ENCODE results near the gene PLXNA2. TPM values are rescaled to one million over a fixed set of nuclear protein-coding genes. Genes with fewer than 3 reads are reported as not detected.

Gene PLXNA2
- total RNA-seq, 1 donor from 2014 or later = 17.7 TPM

- Histone ChIP-seq H3K79me2 (ENCODE audit: insufficient read depth, low read length) (no peaks in the 10 kb centered on the region), H3K4me3 (ENCODE audit: insufficient read depth, low read depth, low read length) (no peak overlapping the region), H4K20me1 (ENCODE audit: insufficient read depth, low read length) (no peaks in the 10 kb centered on the region), H3K9me3 (ENCODE audit: insufficient read depth, low read depth, low read length) (no peaks in the 10 kb centered on the region), H3K4me1 (ENCODE audit: insufficient read depth, low read length) (no peaks in the 10 kb centered on the region), H3K9ac (ENCODE audit: low read length) (no peak overlapping the region), H2AFZ (ENCODE audit: low read depth, low read length) (no peak overlapping the region), H3K27ac (ENCODE audit: low read depth, low read length) (no peak overlapping the region), H3K27me3 (ENCODE audit: insufficient read depth, low read length) (no peaks in the 10 kb centered on the region), H3K36me3 (ENCODE audit: insufficient read depth, low read length) (peaks cover 8% of the 10 kb centered on the region), H3K4me2 (ENCODE audit: low read length) (no peak overlapping the region)
- H3K27ac Mint-ChIP-seq (ENCODE audit: unreplicated experiment) = no peak overlapping the region
- TF ChIP-seq CTCF (IDR thresholded peaks at IDR 0.05; ENCODE audit: insufficient read depth, low read depth, low read length) = no peak
- no peak for TF ChIP-seq EZH2 (IDR thresholded peaks at IDR 0.05; ENCODE audit: insufficient read depth, low read length)
- H3K4me1 Mint-ChIP-seq (ENCODE audit: low read depth, unreplicated experiment) = no peaks in the 10 kb centered on the region
- no peak for DNase-seq (ENCODE audit: low read depth)
- H3K4me3 Mint-ChIP-seq (ENCODE audit: unreplicated experiment) = no peak overlapping the region
- peaks cover 7% of the 10 kb centered on the region for H3K27me3 Mint-ChIP-seq (ENCODE audit: low read depth, unreplicated experiment)
- no peak for FAIRE-seq
- H3K9me3 Mint-ChIP-seq (ENCODE audit: unreplicated experiment) = no peaks in the 10 kb centered on the region
- peaks cover 21% of the 10 kb centered on the region for H3K36me3 Mint-ChIP-seq (ENCODE audit: low read depth, unreplicated experiment)
These were observed 207.9 kb downstream of the PLXNA2 start for GRCh38 chr1:208036106-208036808.

- H3K36me3 ChIP-seq (ENCODE audit: insufficient read depth, low read length) = peaks cover 8% of the 10 kb centered on the region
- no peak overlapping the region for H2AFZ ChIP-seq (ENCODE audit: low read depth, low read length)
- H3K4me1 ChIP-seq (ENCODE audit: insufficient read depth, low read length) = peaks cover 15% of the 10 kb centered on the region
- no peak overlapping the region for H3K4me3 Mint-ChIP-seq (ENCODE audit: unreplicated experiment)
- DNase-seq (ENCODE audit: low read depth) (no peak), FAIRE-seq (no peak)
- H3K4me2 ChIP-seq (ENCODE audit: low read length) = no peak overlapping the region
- no peaks in the 10 kb centered on the region for H4K20me1 ChIP-seq (ENCODE audit: insufficient read depth, low read length)
- peaks cover 22% of the 10 kb centered on the region for H3K36me3 Mint-ChIP-seq (ENCODE audit: low read depth, unreplicated experiment)
- no peak overlapping the region for H3K27ac ChIP-seq (ENCODE audit: low read depth, low read length)
- peaks cover 7% of the 10 kb centered on the region for H3K27me3 Mint-ChIP-seq (ENCODE audit: low read depth, unreplicated experiment)
- no peak overlapping the region for H3K27ac Mint-ChIP-seq (ENCODE audit: unreplicated experiment)
- H3K4me1 Mint-ChIP-seq (ENCODE audit: low read depth, unreplicated experiment) = peaks cover 9% of the 10 kb centered on the region
- no peaks in the 10 kb centered on the region for H3K9me3 Mint-ChIP-seq (ENCODE audit: unreplicated experiment)
- no peak overlapping the region for H3K9ac ChIP-seq (ENCODE audit: low read length)
- no peak overlapping the region for H3K4me3 ChIP-seq (ENCODE audit: insufficient read depth, low read depth, low read length)
- H3K79me2 ChIP-seq (ENCODE audit: insufficient read depth, low read length) = no peaks in the 10 kb centered on the region
- H3K27me3 ChIP-seq (ENCODE audit: insufficient read depth, low read length) = no peaks in the 10 kb centered on the region
- TF ChIP-seq CTCF (IDR thresholded peaks at IDR 0.05; ENCODE audit: insufficient read depth, low read depth, low read length) = no peak
- no peak for TF ChIP-seq EZH2 (IDR thresholded peaks at IDR 0.05; ENCODE audit: insufficient read depth, low read length)
- no peaks in the 10 kb centered on the region for H3K9me3 ChIP-seq (ENCODE audit: insufficient read depth, low read depth, low read length)
These were observed 210.0 kb downstream of the PLXNA2 start for GRCh38 chr1:208034135-208034534.

GRCh38 chr1:208033236-208033635, 210.9 kb downstream of the PLXNA2 start:
- Histone ChIP-seq H3K9ac (ENCODE audit: low read length) (no peak overlapping the region), H3K9me3 (ENCODE audit: insufficient read depth, low read depth, low read length) (no peaks in the 10 kb centered on the region), H3K79me2 (ENCODE audit: insufficient read depth, low read length) (no peaks in the 10 kb centered on the region), H3K27me3 (ENCODE audit: insufficient read depth, low read length) (no peaks in the 10 kb centered on the region), H4K20me1 (ENCODE audit: insufficient read depth, low read length) (no peaks in the 10 kb centered on the region), H3K36me3 (ENCODE audit: insufficient read depth, low read length) (peaks cover 3% of the 10 kb centered on the region), H3K4me1 (ENCODE audit: insufficient read depth, low read length) (peaks cover 15% of the 10 kb centered on the region), H3K4me3 (ENCODE audit: insufficient read depth, low read depth, low read length) (no peak overlapping the region), H3K27ac (ENCODE audit: low read depth, low read length) (no peak overlapping the region), H2AFZ (ENCODE audit: low read depth, low read length) (no peak overlapping the region), H3K4me2 (ENCODE audit: low read length) (no peak overlapping the region)
- H3K36me3 Mint-ChIP-seq (ENCODE audit: low read depth, unreplicated experiment) = peaks cover 24% of the 10 kb centered on the region
- peaks cover 7% of the 10 kb centered on the region for H3K27me3 Mint-ChIP-seq (ENCODE audit: low read depth, unreplicated experiment)
- TF ChIP-seq CTCF (IDR thresholded peaks at IDR 0.05; ENCODE audit: insufficient read depth, low read depth, low read length) = no peak
- TF ChIP-seq EZH2 (IDR thresholded peaks at IDR 0.05; ENCODE audit: insufficient read depth, low read length) = no peak
- H3K9me3 Mint-ChIP-seq (ENCODE audit: unreplicated experiment) = no peaks in the 10 kb centered on the region
- no peak for DNase-seq (ENCODE audit: low read depth)
- no peak overlapping the region for H3K27ac Mint-ChIP-seq (ENCODE audit: unreplicated experiment)
- no peak for FAIRE-seq
- peaks cover 13% of the 10 kb centered on the region for H3K4me1 Mint-ChIP-seq (ENCODE audit: low read depth, unreplicated experiment)
- no peak overlapping the region for H3K4me3 Mint-ChIP-seq (ENCODE audit: unreplicated experiment)

All from astrocyte (in vitro differentiated cells and primary cell).